Upper lobe of left lung (tissue), 6 donors: ENCODE results near the gene CDC42BPG. TPM values are rescaled to one million over a fixed set of nuclear protein-coding genes. Genes with fewer than 3 reads are reported as not detected.

Source experiments
- ATAC-seq, 2 donors: fragments of 200-7000 bp; cut with Tn5 transposase; one replicate each; pipeline ENCODE4 v1.9.1; 2022; ENCODE audit warnings: mild to moderate bottlenecking in 2 of 2, moderate library complexity in 2 of 2; ENCODE audit not compliant: low FRiP score in 2 of 2
- DNase-seq, 2 donors: peaks; one replicate each; pipeline ENCODE4 v3.0.0-alpha.2; 2019 to 2020
- H3K27ac ChIP-seq, 4 donors: fragments of 200-600 bp; sonication (generic); one replicate each; pipeline ENCODE4 v1.5.1; 2016 to 2019
- H3K27me3 ChIP-seq, 4 donors: fragments of 200-600 bp; sonication (generic); one replicate each; pipeline ENCODE4 v1.5.1; 2017 to 2019
- H3K36me3 ChIP-seq, 4 donors: fragments of 200-600 bp; sonication (generic); one replicate each; pipeline ENCODE4 v1.5.1; 2016 to 2019
- H3K4me1 ChIP-seq, 4 donors: fragments of 200-600 bp; sonication (generic); one replicate each; pipeline ENCODE4 v1.5.1; 2018 to 2019
- H3K4me3 ChIP-seq, 4 donors: fragments of 200-600 bp; sonication (generic); one replicate each; pipeline ENCODE4 v1.5.1; 2017 to 2019; ENCODE audit warnings: mild to moderate bottlenecking in 2 of 4, moderate library complexity in 1 of 4
- H3K9me3 ChIP-seq, 4 donors: fragments of 200-600 bp; sonication (generic); one replicate each; pipeline ENCODE4 v1.5.1; 2018 to 2019
- EP300 ChIP-seq, 4 donors: sonication (generic); formaldehyde crosslinking; IDR thresholded peaks; one replicate each; pipeline ENCODE4 v1.5.1; 2017; ENCODE audit warnings: antibody characterized with exemption in 4 of 4, control low read depth in 2 of 4
- POLR2A ChIP-seq, 4 donors: fragments of 450-650 bp; IDR thresholded peaks; one replicate each; pipeline ENCODE4 v1.5.1; 2016 to 2017; ENCODE audit warnings: antibody characterized with exemption in 4 of 4, mild to moderate bottlenecking in 2 of 4
- POLR2AphosphoS5 ChIP-seq, 2 donors: sonication (generic); formaldehyde crosslinking; IDR thresholded peaks; one replicate each; pipeline ENCODE4 v1.5.1; 2017; ENCODE audit warnings: antibody characterized with exemption in 2 of 2
- WGBS, 2 donors: methylation state at CpG; one replicate each; pipeline ENCODE4 v1.1.5; 2017 to 2018; 5-methylcytosine and 5-hydroxymethylcytosine counted together
- total RNA-seq, 6 donors: library from RNA; depleted of rRNA in 4 of 6; stranded (reverse); fragments of >200 nt in 4 of 6; gene quantifications; one replicate each; pipeline versions ENCODE4 v1.1.0 to v1.2.1, GENCODE V29; 2016 to 2021
- TF ChIP-seq, protein P1 (sequence below), 6 experiments: fragments of 450-650 bp in 4 of 6; fragments of 200-600 bp in 2 of 6; sonication (generic) in 2 of 6; IDR thresholded peaks; one replicate each; pipeline ENCODE4 v1.5.1; 2016 to 2019; ENCODE audit warnings: antibody characterized with exemption in 6 of 6
- donor health status: DM: no; HTN: no; CAD: no; lungs with moderate emphysema.
- donor health status: DM: no; HTN: yes; CAD: no; lungs with severe emphysema.

Gene CDC42BPG
- total RNA-seq, 6 donors from 2014 or later: 21.6 to 62.4 (median 26.0) TPM

DNA sequence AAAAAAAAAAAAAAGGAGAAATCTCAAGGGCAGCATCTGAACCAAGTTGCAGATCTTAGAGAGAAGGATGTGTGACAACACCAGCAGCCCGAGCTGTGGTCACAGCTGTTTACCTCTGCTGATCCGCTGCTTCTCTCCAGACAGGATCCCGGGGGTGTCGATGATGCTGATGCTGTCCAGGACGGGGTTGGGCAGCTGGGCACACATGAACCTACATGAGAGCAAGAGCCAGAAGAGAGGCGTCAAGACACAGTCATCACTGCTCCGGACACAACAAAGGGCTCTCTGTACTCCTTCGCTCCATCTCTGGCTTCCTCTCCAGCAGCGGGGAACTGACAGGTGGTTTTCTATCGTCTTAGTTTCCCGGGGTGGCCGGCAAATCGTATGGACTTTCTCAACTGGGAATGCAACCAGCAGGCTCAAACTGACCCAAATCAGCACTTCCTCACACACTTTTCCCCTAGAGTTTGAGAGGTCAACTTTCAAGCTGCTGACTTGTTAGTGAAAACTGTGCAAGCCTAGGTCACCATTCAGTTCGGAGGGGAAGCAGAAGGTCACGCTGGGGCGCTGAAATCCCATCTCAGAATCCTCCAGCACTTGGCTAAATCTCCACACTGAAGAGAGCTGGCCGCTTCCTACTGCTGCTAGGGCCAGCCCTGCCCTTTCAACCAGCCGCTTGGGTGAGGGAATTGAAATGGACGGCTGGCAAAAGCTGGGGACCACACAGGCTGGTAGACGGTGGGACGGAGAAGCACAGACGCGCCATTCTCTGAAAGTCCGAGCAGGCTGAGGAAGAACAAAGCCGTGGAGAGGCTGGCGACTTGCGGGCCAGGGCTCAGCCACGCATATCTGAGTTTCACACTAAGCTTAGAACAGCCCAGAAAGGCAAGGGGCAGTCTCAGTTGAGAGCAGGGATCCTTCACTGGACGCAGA lies 30.1 kb upstream of the CDC42BPG start:
- no peaks in the 10 kb centered on the region for H3K27me3 ChIP-seq
- ATAC-seq (no peak), DNase-seq (no peak)
- H3K36me3 ChIP-seq: peaks cover 6 to 36% (median 21%) of the 10 kb centered on the region in 4 donors
- H3K27ac ChIP-seq: peak overlapping the region; percentile 85 to 98 (median 92)
- WGBS, 2 donors: 71 to 75% methylated on average over 22 to 29 of the region's 29 CpGs
- H3K9me3 ChIP-seq: no peaks in the 10 kb centered on the region
- peak overlapping the region in 2 of 4 donors; percentile 83 to 96 for H3K4me3 ChIP-seq
- TF ChIP-seq, protein P1, sequence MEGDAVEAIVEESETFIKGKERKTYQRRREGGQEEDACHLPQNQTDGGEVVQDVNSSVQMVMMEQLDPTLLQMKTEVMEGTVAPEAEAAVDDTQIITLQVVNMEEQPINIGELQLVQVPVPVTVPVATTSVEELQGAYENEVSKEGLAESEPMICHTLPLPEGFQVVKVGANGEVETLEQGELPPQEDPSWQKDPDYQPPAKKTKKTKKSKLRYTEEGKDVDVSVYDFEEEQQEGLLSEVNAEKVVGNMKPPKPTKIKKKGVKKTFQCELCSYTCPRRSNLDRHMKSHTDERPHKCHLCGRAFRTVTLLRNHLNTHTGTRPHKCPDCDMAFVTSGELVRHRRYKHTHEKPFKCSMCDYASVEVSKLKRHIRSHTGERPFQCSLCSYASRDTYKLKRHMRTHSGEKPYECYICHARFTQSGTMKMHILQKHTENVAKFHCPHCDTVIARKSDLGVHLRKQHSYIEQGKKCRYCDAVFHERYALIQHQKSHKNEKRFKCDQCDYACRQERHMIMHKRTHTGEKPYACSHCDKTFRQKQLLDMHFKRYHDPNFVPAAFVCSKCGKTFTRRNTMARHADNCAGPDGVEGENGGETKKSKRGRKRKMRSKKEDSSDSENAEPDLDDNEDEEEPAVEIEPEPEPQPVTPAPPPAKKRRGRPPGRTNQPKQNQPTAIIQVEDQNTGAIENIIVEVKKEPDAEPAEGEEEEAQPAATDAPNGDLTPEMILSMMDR (IDR thresholded peaks at IDR 0.05): no peak
- TF ChIP-seq POLR2AphosphoS5 (IDR thresholded peaks at IDR 0.05) (peak in 1 of 2 donors; percentile 45), EP300 (IDR thresholded peaks at IDR 0.05) (no peak)
- peaks cover 71 to 88% (median 77%) of the 10 kb centered on the region in 4 donors for H3K4me1 ChIP-seq

DNA sequence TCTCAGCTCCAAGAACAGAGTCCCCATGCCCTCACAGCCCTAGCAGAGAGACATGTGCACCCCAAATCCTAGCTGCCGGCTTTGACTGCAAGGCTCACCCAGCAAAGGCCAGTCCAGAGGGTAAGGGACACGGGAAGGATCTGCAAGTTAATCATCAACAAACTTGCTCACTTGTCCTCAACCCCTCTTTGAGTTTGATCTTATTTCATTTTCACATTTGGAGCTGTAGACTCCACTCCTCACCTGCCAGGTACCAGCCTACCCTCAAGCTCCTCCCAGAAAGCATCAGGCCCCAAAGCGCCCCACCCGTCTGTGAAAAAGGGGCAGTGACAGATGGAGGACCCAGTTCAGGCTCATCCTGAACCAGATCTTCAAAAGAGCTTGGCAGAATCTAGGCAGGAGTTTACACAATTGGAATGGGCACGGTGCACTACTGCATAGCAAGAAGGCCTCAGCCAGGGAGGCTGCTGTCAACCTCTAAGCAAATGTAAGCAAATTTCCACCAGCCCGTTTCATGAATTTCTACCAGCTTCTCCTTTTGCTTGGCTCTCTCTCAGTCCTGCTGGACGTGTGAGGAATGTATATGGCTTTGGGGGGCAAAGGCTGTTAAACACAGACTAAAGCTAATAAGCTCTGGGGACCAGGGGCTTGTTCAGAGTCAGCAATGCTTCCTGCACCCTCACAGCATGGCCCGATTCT lies 28.5 kb upstream of the CDC42BPG start:
- ATAC-seq: no peak
- no peak for DNase-seq
- Histone ChIP-seq H3K36me3 (peaks cover 6 to 40% (median 21%) of the 10 kb centered on the region in 4 donors), H3K4me1 (peaks cover 82 to 95% (median 87%) of the 10 kb centered on the region in 4 donors), H3K27me3 (no peaks in the 10 kb centered on the region), H3K27ac (peak overlapping the region; percentile 36 to 92 (median 84)), H3K4me3 (no peak overlapping the region), H3K9me3 (no peaks in the 10 kb centered on the region)
- 78 to 82% methylated on average over 8 of the region's 8 CpGs for WGBS, 2 donors
- TF ChIP-seq EP300 (IDR thresholded peaks at IDR 0.05) (no peak), POLR2AphosphoS5 (IDR thresholded peaks at IDR 0.05) (no peak), POLR2A (IDR thresholded peaks at IDR 0.05) (no peak)
- TF ChIP-seq, protein P1 (IDR thresholded peaks at IDR 0.05): no peak

- ATAC-seq: no peak
- Histone ChIP-seq H3K27me3 (no peaks in the 10 kb centered on the region), H3K4me1 (peaks cover 85 to 93% (median 87%) of the 10 kb centered on the region in 4 donors), H3K27ac (peak overlapping the region; percentile 82 to 92 (median 86)), H3K4me3 (peak overlapping the region in 2 of 4 donors; percentile 9 to 29), H3K36me3 (peaks cover 6 to 51% (median 21%) of the 10 kb centered on the region in 4 donors), H3K9me3 (no peaks in the 10 kb centered on the region)
- WGBS, 2 donors: 29 to 33% methylated on average over 3 of the region's 3 CpGs
- TF ChIP-seq, protein P1 (IDR thresholded peaks at IDR 0.05): no peak
- no peak for TF ChIP-seq EP300 (IDR thresholded peaks at IDR 0.05)
- no peak for TF ChIP-seq POLR2A (IDR thresholded peaks at IDR 0.05)
- no peak for TF ChIP-seq POLR2AphosphoS5 (IDR thresholded peaks at IDR 0.05)
- no peak for DNase-seq
Measured at GRCh38 chr11:64871492-64871891, 27.0 kb upstream of the CDC42BPG start.

DNA sequence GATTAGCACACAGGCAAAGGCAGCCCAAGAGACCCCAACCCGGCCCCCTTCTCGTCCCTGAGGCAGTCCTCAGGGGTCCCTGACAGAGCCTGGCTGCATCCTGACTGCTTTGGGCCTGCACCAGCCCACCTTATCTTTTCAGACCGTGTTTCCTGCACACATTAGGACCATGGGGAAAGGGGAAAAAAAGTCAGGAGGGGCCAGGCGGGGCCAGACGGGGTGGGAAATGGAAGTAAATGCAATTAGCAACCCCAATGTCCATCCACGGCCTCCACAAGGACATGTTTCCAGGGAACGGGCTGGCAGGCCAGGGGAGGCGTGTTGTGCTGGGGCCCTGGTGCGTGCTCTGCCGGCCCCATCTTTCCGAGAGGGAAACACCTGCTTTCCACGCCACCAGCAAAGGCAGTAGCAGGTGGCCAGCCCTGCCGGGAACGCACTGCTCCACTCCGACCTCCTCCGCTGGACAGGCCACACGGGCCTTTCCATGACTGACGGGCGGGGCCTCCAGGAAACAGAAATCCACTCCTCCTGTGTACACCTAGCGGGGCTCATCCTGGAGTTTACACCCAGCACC lies 26.5 kb upstream of the CDC42BPG start:
- ATAC-seq: no peak
- H3K4me3 ChIP-seq: peak overlapping the region in 2 of 4 donors; percentile 9 to 29
- peak overlapping the region; percentile 82 to 92 (median 86) for H3K27ac ChIP-seq
- DNase-seq: no peak
- TF ChIP-seq POLR2AphosphoS5 (IDR thresholded peaks at IDR 0.05): no peak
- TF ChIP-seq, protein P1 (IDR thresholded peaks at IDR 0.05): no peak
- no peak for TF ChIP-seq EP300 (IDR thresholded peaks at IDR 0.05)
- TF ChIP-seq POLR2A (IDR thresholded peaks at IDR 0.05): no peak
- WGBS, 2 donors: 71% methylated on average over 10 to 20 of the region's 20 CpGs
- no peaks in the 10 kb centered on the region for H3K27me3 ChIP-seq
- H3K36me3 ChIP-seq: peaks cover 6 to 51% (median 21%) of the 10 kb centered on the region in 4 donors
- peaks cover 84 to 92% (median 87%) of the 10 kb centered on the region in 4 donors for H3K4me1 ChIP-seq
- no peaks in the 10 kb centered on the region for H3K9me3 ChIP-seq
